SK-N-MC (cell line): ENCODE data around the gene VSIG4.

ENCODE experiments used
- EZH2 ChIP-seq: fragments of 200-600 bp; sonication (generic); IDR thresholded peaks from one replicate; pipeline ENCODE4 v1.6.1; 2017; ENCODE audit warnings: antibody characterized with exemption
- FOXP2 ChIP-seq: optimal IDR thresholded peaks from 2 replicates; pipeline ENCODE3; 2011; ENCODE audit warnings: mild to moderate bottlenecking, moderate library complexity; ENCODE audit not compliant: insufficient read depth; ENCODE audit errors: extremely low read length, control extremely low read depth
- POLR2AphosphoS5 ChIP-seq: IDR thresholded peaks from 2 replicates; pipeline ENCODE4 v1.6.1; 2012; ENCODE audit warnings: mild to moderate bottlenecking, low read depth, low read length, borderline replicate concordance

DNA sequence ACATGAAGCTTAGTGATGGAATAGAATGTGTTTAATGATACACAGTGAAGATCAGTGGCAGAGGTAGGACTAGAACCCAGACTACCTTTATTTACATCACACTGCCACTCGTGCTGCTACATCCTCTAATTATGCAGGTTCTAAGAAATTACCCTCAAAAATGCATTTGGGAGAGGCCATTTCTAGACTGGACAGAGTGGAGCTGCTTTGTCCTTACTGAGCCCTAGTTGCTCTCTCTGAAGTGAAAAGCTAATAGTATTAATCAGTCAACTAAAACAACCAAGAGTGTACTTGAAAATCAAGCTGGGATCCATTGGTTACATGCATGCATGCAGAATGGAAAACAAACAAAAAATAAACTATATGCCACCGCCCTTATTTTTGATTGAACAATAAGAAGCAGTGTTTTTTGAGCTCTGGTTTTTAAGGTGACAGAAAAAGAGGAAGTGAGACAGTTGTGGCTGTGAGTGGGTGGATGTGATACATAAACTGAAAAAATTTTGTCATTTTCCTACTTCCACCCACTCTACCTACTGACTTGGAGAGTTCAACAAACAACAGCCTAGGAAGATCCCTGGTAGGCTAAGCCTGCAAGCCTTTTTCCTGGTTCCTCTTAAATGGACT lies 6.8 kb upstream of the VSIG4 start:
- no peak for TF ChIP-seq POLR2AphosphoS5
- TF ChIP-seq EZH2: no peak
- TF ChIP-seq FOXP2: no peak
